ENCODE measurements around the gene SLC44A5.

The SLC44A5 gene

GRCh38 chr1:75170011-75170410 is 440.9 kb downstream of the SLC44A5 start:
- DNase-seq = no peak

- DNase-seq = no peak
These were observed 444.1 kb downstream of the SLC44A5 start for GRCh38 chr1:75166821-75167220.

DNA sequence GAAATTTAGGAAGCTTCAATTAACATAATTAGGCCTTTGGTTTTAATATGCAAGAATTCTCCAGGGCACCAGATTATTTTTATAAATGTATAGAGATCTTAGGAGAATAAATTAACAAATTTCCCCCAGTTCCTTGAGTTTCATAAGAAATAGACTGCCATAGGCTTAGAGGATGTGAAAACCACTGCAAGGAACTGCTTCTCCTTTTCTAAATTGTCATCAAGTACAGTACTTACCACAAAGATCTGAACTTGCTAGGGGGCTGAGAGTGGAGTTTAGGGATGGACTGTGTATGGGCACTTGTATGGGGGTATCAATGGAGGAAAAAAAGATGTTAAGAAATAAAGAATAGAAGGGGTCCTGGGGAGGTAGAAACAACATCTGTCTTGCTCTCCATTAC is 445.6 kb downstream of the SLC44A5 start:
- no peak for DNase-seq

- no peak for DNase-seq
These were observed 451.8 kb downstream of the SLC44A5 start for GRCh38 chr1:75159154-75159553.

Measured in GF-D8 (cell line).